Measurements from ENCODE around the gene SVOP.
A peak's percentile ranks its signal among the peaks of the same experiment; 100 is the strongest.
"Not testable (repeated sequence)": the region's sequence is repeated elsewhere in the genome, so short reads cannot be mapped to it uniquely, and the experiment has no call there.

The SVOP gene

GRCh38 chr12:109020796-109021380 lies at the start of gene SVOP:
Gene SVOP, minus strand, starts transcription at chr12:109021068. Its CDS starts 200 bp downstream, at chr12:109020868.
- DNase-seq = peak; percentile 57 to 77

DNA sequence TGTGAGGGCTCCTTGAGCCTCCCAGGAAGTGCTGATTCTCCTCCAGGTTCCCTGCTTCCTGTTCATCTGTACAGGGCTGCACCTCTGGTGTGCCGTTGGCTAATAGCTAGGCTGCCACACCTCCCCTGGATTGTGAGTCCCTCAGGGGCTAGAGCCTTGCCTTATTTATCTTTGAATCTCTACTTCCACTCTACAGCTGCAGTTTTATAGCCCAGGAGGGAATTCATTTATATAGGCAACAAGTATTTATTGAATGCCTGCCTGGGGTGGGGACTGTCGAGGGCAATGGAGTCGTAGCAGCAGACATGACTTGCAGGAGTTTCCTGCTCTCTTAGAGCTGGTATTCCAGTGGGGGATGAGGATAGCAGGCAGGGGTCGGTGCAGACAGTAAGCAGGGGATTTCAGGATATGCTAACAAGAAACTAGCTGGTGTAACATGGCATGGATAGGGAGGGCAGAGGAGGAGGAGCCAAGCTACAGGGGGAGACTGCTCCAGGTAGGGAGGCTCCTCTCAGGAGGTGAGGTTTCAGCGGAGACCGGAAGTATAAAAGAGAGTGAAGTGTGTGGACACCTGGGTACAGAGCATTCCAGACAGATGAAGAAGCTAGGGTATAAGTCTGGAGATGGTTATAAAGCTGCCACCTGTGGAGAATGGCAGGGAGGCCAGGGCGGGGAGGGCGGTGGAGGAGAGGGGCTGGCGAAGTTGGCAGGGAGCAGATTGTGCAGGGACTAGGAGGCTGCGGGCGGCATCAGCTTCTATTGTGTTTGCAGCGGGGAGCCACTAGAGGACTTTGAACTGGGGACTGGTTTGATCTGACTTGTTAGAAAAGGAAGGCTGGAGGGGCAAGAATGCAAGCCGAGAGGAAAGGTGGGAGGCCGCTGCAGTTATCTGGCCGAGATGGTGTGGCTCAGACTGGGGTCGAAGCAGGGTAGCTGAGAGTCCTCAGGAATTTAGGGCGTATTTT lies 48.7 kb upstream of the SVOP start:
- no peak for DNase-seq

- DNase-seq = no peak
Measured at GRCh38 chr12:109065853-109066193, 45.0 kb upstream of the SVOP start.

DNA sequence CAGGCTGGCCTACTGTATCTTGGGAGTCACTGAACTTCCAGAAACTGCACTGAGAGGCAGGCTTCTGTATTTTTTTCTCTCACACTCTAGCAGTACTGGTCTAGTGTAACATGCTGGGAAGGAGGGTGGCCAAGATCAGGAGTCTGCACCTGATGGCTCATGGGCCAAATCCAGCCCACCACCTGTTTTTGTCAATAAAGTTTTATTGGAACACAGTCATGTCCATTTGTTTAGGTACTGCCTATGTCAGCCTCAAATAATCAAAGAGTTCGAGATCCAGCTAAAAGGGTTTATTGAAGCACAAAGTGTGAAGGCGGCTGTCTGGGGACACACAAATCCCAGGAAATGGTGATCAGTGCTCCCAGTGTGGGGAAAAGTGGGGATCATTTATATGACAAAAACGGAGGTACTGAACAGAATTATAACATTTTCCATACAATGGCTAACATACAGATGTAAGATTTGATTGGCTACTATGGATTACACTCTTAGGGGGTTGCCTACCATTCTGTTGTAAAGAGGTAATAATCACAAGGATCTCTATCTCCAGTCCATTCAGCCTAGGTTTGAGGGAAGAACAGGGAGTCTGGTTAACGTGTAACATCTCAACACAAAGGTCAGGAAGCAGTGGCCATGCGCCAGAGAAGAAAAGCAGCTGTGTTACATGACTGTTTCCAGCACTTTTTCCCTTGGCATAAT lies 44.4 kb upstream of the SVOP start:
- DNase-seq = no peak

DNA sequence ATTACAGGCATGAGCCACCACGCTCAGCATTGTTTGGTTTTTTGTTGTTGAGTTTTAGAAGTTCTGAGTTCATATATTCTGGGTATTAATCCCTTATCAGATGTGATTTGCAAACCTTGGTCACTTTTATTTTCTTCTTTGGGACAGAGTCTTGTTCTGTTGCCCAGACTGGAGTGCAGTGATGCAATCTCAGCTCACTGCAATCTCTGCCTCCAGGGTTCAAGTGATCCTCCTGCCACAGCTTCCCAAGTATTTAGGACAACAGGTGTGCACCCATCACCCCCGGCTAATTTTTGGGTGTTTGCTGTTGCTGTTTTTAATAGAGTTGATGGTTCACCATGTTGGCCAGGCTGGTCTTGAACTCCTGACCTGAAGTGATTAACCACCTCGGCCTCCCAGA lies 43.3 kb upstream of the SVOP start:
- DNase-seq = no peak

- DNase-seq = no peak
Measured at GRCh38 chr12:109058773-109059172, 37.9 kb upstream of the SVOP start.

DNA sequence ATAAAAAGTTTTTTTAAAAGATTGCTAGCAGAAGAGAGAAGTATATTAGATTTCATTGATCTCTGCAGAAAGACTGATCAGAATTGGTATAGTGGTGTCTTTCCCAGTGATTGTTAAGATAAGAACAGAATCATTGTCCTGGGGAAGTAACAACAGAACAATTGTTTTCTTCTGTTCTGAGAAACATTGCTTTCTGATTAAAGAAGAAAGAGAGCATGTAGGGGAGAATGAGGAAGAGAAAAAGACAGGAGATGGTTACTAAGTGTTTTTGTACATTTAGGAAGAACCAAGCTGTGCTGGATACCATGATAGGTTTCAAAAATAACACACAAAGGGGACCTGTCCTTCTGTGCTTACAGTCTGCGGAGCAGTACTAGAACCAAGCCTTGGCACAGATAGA lies 36.5 kb upstream of the SVOP start:
- no peak for DNase-seq

GRCh38 chr12:109056891-109057290 lies 36.0 kb upstream of the SVOP start:
- DNase-seq = no peak

DNA sequence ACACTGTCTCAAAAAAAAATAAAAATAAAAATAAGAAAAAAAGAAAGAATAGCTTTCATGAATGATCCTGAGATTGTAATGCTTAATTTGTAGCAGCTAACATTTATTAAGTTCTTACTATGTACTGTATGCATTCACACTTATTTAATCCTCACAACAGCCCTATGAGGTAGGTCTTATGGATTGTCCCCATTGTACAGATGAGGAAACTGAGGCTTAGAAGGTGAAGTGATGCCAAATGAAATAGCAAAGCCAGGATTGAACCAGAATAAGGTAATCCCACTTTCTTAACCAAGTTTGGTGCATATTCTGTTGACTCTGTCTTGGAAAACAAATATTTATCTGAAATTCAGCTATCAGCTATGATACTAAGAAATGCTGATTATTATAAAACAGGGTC lies 33.7 kb upstream of the SVOP start:
- DNase-seq = no peak

GRCh38 chr12:109054124-109054513 lies 33.3 kb upstream of the SVOP start:
- not testable (repeated sequence) for DNase-seq

DNA sequence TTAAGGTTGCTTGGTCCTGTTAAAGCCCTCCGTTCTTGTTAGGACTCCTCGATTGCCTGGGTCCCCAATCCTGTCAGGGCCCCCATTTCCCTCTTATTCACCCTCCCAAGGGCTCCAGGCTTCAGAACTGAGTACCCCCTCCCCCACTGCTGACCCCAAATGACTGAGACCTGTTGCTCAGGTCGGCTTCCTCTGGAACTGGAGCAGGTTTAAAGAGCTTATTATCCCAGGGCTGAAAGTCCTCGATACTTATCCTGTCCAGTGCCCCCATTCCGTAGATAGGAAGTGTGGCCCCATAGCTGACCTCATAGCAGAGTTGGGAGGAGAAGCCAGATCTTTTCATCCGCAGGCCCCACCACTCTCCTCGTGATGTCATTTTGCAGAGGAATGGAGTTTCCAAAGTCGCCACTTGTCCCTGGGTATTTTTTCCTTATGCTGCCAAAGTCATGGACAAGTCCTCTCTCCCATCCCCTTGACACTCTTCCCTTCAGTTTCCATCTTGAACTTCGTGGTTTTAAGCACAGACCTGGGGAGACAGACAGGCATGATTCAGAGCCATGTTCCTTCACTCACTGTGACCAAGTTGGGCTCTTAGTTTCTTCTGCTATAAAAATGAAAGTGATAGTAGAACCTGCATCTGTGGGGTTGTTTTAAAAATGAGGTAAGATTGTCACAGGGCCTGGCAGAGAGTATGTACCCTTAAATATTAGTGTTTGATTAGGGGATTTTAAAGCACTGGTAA lies 32.7 kb upstream of the SVOP start:
- peak in 1 of 2 experiments; percentile 17 for DNase-seq

- DNase-seq = peak; percentile 87 to 89
Measured at GRCh38 chr12:109052414-109053323, 31.8 kb upstream of the SVOP start, which contains the start of gene USP30. Gene USP30, plus strand, starts transcription at chr12:109052576. Its CDS starts 103 bp downstream, at chr12:109052679.

- DNase-seq = no peak
Measured at GRCh38 chr12:109052097-109052413, 31.2 kb upstream of the SVOP start.

GRCh38 chr12:109049794-109050193 lies 28.9 kb upstream of the SVOP start:
- not testable (repeated sequence) for DNase-seq

GRCh38 chr12:109048706-109049105 lies 27.8 kb upstream of the SVOP start:
- not testable (repeated sequence) for DNase-seq

DNA sequence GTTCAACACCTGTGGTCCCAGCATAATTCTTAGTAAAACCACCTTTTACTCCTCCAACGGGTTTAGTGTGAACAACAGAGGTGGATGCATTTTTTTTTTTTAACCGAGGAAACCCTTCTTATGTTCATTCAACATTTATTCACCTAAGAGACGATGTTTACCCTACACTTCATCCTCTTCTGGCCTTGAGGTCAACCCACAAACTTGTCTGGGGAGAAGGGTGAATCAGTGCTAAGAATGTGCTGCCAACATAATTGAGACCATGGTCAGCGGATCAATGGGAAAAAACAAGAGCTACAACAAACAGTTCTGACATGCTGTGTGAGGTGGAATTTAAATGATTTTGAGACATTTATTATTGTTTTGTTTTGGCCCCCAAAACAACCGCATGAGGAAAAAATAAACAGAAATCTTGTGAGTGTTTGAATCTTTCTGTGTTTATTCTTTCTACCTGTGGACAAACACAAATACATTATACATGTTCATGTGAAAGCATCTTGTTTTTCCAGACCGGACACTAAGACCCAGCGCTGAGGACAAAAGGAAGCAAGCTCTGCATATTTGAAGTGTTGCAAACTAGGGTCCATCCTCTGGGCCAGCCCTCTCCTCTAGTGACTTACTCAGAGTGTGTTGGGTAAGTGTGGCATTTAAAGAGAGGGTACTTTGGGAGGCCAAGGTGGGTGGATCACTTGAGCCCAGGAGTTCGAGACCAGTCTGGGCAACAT lies 26.4 kb upstream of the SVOP start:
- DNase-seq = no peak

DNA sequence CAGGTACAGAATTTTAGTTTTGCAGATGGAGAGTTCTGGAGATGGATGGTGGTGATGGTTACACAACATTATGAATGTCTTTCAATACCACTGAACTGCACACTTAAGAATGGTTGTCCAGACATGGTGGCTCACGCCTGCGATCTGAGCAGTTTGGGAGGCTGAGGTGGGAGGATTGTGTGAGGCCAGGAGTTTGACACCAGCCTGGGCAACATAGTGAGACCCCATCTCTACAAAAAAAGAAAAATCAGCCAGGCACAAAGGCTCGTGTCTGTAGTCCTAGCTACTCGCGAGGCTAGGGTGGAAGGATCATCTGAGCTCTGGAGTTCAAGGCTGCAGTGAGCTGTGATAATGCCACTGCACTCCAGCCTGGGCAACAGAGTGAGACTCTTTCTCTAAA lies 23.4 kb upstream of the SVOP start:
- no peak for DNase-seq

GRCh38 chr12:109036975-109037374 lies 16.1 kb upstream of the SVOP start:
- DNase-seq = no peak

DNA sequence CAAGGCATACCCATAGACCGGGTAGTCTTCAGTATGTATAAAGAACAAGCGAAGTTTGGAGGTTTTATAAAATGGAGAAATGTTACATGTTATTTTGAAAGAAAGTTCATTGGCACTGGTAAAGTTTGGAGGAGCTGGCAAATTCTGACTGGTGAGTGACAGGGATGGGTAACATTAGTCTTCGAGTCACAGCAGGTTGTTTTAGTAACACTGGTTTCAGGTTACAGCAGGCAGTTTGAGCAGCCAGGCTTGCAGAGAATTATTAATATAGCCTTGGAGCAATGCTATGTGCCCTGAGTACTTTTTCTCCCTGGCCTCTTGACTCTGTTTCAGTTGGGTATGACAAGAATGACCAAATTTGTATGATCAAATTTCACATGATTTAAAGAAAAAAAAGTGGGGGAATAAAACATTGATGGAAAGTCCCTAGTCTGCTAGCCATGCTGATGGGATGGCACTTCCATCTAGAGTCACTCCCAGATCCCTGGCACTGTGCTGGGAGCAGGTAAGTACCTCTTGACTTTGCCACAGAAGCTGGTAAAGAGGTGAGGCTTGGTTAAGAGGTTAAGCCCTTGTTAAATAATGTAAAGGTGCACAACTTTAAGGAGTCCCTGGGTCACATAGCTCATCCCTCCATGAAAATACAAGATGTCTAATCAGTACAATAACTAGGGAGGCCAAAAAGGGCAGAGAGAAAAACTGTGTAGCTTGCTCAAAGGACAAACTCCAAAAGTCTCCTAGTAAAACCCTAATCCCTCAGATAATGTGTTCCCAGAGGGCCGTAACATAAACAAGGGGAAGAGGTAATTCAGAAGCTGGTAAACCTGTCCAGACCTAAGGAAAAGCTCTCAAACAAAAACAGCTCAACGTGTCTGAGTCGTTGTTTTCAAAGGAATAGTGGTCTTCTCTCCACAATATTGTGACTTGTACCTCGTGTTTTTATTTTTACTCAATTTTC lies 12.7 kb upstream of the SVOP start:
- no peak for DNase-seq

GRCh38 chr12:109029411-109029810 lies 8.5 kb upstream of the SVOP start:
- DNase-seq = no peak
